ENCODE results near the gene MAP2K5. TPM values are rescaled to one million over a fixed set of nuclear protein-coding genes. Genes with fewer than 3 reads are reported as not detected.
A peak's percentile ranks its signal among the peaks of the same experiment; 100 is the strongest.

MAP2K5 gene
- total RNA-seq, 2 donors from 2014 or later: 36.2 to 37.8 TPM

- Mint-ChIP-seq H3K9me3 (no peaks in the 10 kb centered on the region), H3K36me3 (ENCODE audit: insufficient read depth in 2 of 2) (no peaks in the 10 kb centered on the region), H3K4me1 (ENCODE audit: low read depth) (peaks cover 45% of the 10 kb centered on the region), H3K27ac (no peak overlapping the region), H3K27me3 (ENCODE audit: low read depth) (no peaks in the 10 kb centered on the region), H3K4me3 (no peak overlapping the region)
- DNase-seq (no peak), ATAC-seq (replicated peaks in 1 of 2) (no peak)
These were observed 195.6 kb downstream of the MAP2K5 start for GRCh38 chr15:67738056-67738455.

- Mint-ChIP-seq H3K4me3 (no peak overlapping the region), H3K27me3 (ENCODE audit: low read depth) (no peaks in the 10 kb centered on the region), H3K27ac (no peak overlapping the region), H3K9me3 (no peaks in the 10 kb centered on the region), H3K36me3 (ENCODE audit: insufficient read depth in 2 of 2) (no peaks in the 10 kb centered on the region), H3K4me1 (ENCODE audit: low read depth) (peaks cover 62% of the 10 kb centered on the region)
- no peak for ATAC-seq (replicated peaks in 1 of 2)
- no peak for DNase-seq
These were observed 197.9 kb downstream of the MAP2K5 start for GRCh38 chr15:67740405-67740804.

- Mint-ChIP-seq H3K27ac (no peak overlapping the region), H3K36me3 (ENCODE audit: insufficient read depth in 2 of 2) (no peaks in the 10 kb centered on the region), H3K27me3 (ENCODE audit: low read depth) (no peaks in the 10 kb centered on the region), H3K9me3 (no peaks in the 10 kb centered on the region), H3K4me3 (no peak overlapping the region), H3K4me1 (ENCODE audit: low read depth) (peaks cover 62% of the 10 kb centered on the region)
- ATAC-seq (replicated peaks in 1 of 2) (no peak), DNase-seq (no peak)
These were observed 198.8 kb downstream of the MAP2K5 start for GRCh38 chr15:67741308-67741707.

GRCh38 chr15:67743558-67743957 is 201.1 kb downstream of the MAP2K5 start:
- H3K27ac Mint-ChIP-seq: peak overlapping the region; percentile 14
- ATAC-seq (replicated peaks in 1 of 2) (no peak), DNase-seq (no peak)
- peaks cover 0 to 2% of the 10 kb centered on the region in 2 donors for H3K36me3 Mint-ChIP-seq (ENCODE audit: insufficient read depth in 2 of 2)
- peaks cover 65% of the 10 kb centered on the region for H3K4me1 Mint-ChIP-seq (ENCODE audit: low read depth)
- no peaks in the 10 kb centered on the region for H3K9me3 Mint-ChIP-seq
- no peaks in the 10 kb centered on the region for H3K27me3 Mint-ChIP-seq (ENCODE audit: low read depth)
- H3K4me3 Mint-ChIP-seq: peak overlapping the region in 1 of 2 donors; percentile 24

- DNase-seq (no peak), ATAC-seq (replicated peaks in 1 of 2) (peak; percentile 20 to 39)
- H3K27ac Mint-ChIP-seq: peak overlapping the region; percentile 88
- peaks cover 65% of the 10 kb centered on the region for H3K4me1 Mint-ChIP-seq (ENCODE audit: low read depth)
- H3K36me3 Mint-ChIP-seq (ENCODE audit: insufficient read depth in 2 of 2): peaks cover 0 to 2% of the 10 kb centered on the region in 2 donors
- no peaks in the 10 kb centered on the region for H3K27me3 Mint-ChIP-seq (ENCODE audit: low read depth)
- peak overlapping the region; percentile 61 to 76 for H3K4me3 Mint-ChIP-seq
- H3K9me3 Mint-ChIP-seq: no peaks in the 10 kb centered on the region
These were observed 202.0 kb downstream of the MAP2K5 start for GRCh38 chr15:67744331-67745072.

- peaks cover 73% of the 10 kb centered on the region for H3K4me1 Mint-ChIP-seq (ENCODE audit: low read depth)
- DNase-seq: no peak
- no peaks in the 10 kb centered on the region for H3K9me3 Mint-ChIP-seq
- H3K4me3 Mint-ChIP-seq: peak overlapping the region; percentile 61 to 76
- peak overlapping the region; percentile 88 for H3K27ac Mint-ChIP-seq
- peaks cover 0 to 2% of the 10 kb centered on the region in 2 donors for H3K36me3 Mint-ChIP-seq (ENCODE audit: insufficient read depth in 2 of 2)
- peak; percentile 61 to 68 for ATAC-seq (replicated peaks in 1 of 2)
- H3K27me3 Mint-ChIP-seq (ENCODE audit: low read depth): no peaks in the 10 kb centered on the region
These were observed 202.8 kb downstream of the MAP2K5 start for GRCh38 chr15:67745073-67746006.

- ATAC-seq (replicated peaks in 1 of 2): peak; percentile 70 to 73
- DNase-seq: no peak
- Mint-ChIP-seq H3K27me3 (ENCODE audit: low read depth) (no peaks in the 10 kb centered on the region), H3K4me3 (peak overlapping the region; percentile 76 to 78), H3K36me3 (ENCODE audit: insufficient read depth in 2 of 2) (peaks cover 0 to 2% of the 10 kb centered on the region in 2 donors), H3K9me3 (no peaks in the 10 kb centered on the region), H3K4me1 (ENCODE audit: low read depth) (peaks cover 75% of the 10 kb centered on the region), H3K27ac (peak overlapping the region; percentile 88)
These were observed 203.5 kb downstream of the MAP2K5 start for GRCh38 chr15:67746022-67746421.

GRCh38 chr15:67746450-67746849 is 203.9 kb downstream of the MAP2K5 start:
- Mint-ChIP-seq H3K9me3 (no peaks in the 10 kb centered on the region), H3K36me3 (ENCODE audit: insufficient read depth in 2 of 2) (peaks cover 0 to 2% of the 10 kb centered on the region in 2 donors), H3K27ac (peak overlapping the region; percentile 88), H3K4me3 (peak overlapping the region; percentile 76 to 78), H3K27me3 (ENCODE audit: low read depth) (no peaks in the 10 kb centered on the region), H3K4me1 (ENCODE audit: low read depth) (peaks cover 71% of the 10 kb centered on the region)
- peak; percentile 52 to 68 for ATAC-seq (replicated peaks in 1 of 2)
- DNase-seq: peak in 1 of 2 donors; percentile 13

- DNase-seq: no peak
- ATAC-seq (replicated peaks in 1 of 2): no peak
- H3K9me3 Mint-ChIP-seq: no peaks in the 10 kb centered on the region
- H3K4me1 Mint-ChIP-seq (ENCODE audit: low read depth): peaks cover 57% of the 10 kb centered on the region
- no peak overlapping the region for H3K4me3 Mint-ChIP-seq
- peaks cover 0 to 4% of the 10 kb centered on the region in 2 donors for H3K36me3 Mint-ChIP-seq (ENCODE audit: insufficient read depth in 2 of 2)
- no peaks in the 10 kb centered on the region for H3K27me3 Mint-ChIP-seq (ENCODE audit: low read depth)
- no peak overlapping the region for H3K27ac Mint-ChIP-seq
These were observed 205.4 kb downstream of the MAP2K5 start for GRCh38 chr15:67747921-67748320.

- no peaks in the 10 kb centered on the region for H3K27me3 Mint-ChIP-seq (ENCODE audit: low read depth)
- peaks cover 2 to 6% of the 10 kb centered on the region in 2 donors for H3K36me3 Mint-ChIP-seq (ENCODE audit: insufficient read depth in 2 of 2)
- H3K4me1 Mint-ChIP-seq (ENCODE audit: low read depth): peaks cover 42% of the 10 kb centered on the region
- no peak overlapping the region for H3K27ac Mint-ChIP-seq
- H3K9me3 Mint-ChIP-seq: peaks cover 0 to 2% of the 10 kb centered on the region in 2 donors
- DNase-seq (no peak), ATAC-seq (replicated peaks in 1 of 2) (no peak)
- H3K4me3 Mint-ChIP-seq: no peak overlapping the region
These were observed 207.9 kb downstream of the MAP2K5 start for GRCh38 chr15:67750371-67750770.

- H3K4me1 Mint-ChIP-seq (ENCODE audit: low read depth): peaks cover 56% of the 10 kb centered on the region
- no peaks in the 10 kb centered on the region for H3K27me3 Mint-ChIP-seq (ENCODE audit: low read depth)
- peaks cover 2 to 4% of the 10 kb centered on the region in 2 donors for H3K36me3 Mint-ChIP-seq (ENCODE audit: insufficient read depth in 2 of 2)
- H3K27ac Mint-ChIP-seq: no peak overlapping the region
- H3K9me3 Mint-ChIP-seq: peaks cover 0 to 2% of the 10 kb centered on the region in 2 donors
- DNase-seq (no peak), ATAC-seq (replicated peaks in 1 of 2) (no peak)
- no peak overlapping the region for H3K4me3 Mint-ChIP-seq
These were observed 211.4 kb downstream of the MAP2K5 start for GRCh38 chr15:67753891-67754290.

- Mint-ChIP-seq H3K36me3 (ENCODE audit: insufficient read depth in 2 of 2) (peaks cover 2 to 4% of the 10 kb centered on the region in 2 donors), H3K4me1 (ENCODE audit: low read depth) (peaks cover 57% of the 10 kb centered on the region), H3K9me3 (peaks cover 0 to 2% of the 10 kb centered on the region in 2 donors), H3K27ac (no peak overlapping the region), H3K4me3 (no peak overlapping the region), H3K27me3 (ENCODE audit: low read depth) (no peaks in the 10 kb centered on the region)
- DNase-seq: no peak
- peak in 1 of 2 donors; percentile 38 for ATAC-seq (replicated peaks in 1 of 2)
These were observed 212.8 kb downstream of the MAP2K5 start for GRCh38 chr15:67755264-67755663.

- DNase-seq: no peak
- Mint-ChIP-seq H3K4me1 (ENCODE audit: low read depth) (peaks cover 50% of the 10 kb centered on the region), H3K4me3 (no peak overlapping the region), H3K36me3 (ENCODE audit: insufficient read depth in 2 of 2) (peaks cover 2 to 4% of the 10 kb centered on the region in 2 donors), H3K27me3 (ENCODE audit: low read depth) (no peaks in the 10 kb centered on the region), H3K27ac (peak overlapping the region; percentile 21), H3K9me3 (peaks cover 0 to 2% of the 10 kb centered on the region in 2 donors)
- ATAC-seq (replicated peaks in 1 of 2): no peak
These were observed 213.4 kb downstream of the MAP2K5 start for GRCh38 chr15:67755936-67756335.

All from activated T-cell treated with anti-CD3 and anti-CD28 coated beads, Interleukin-2, amount 50 U/mL, for 72 hours (primary cell).